IPS-NIHi7 (cell line): ENCODE data around the gene LIME1.
A peak's percentile ranks its signal among the peaks of the same experiment; 100 is the strongest.

Experiments used
- DNase-seq: peaks from one replicate; pipeline ENCODE4 v3.0.0; 2012; ENCODE audit warnings: mixed read lengths; ENCODE audit errors: extremely low spot score

The LIME1 gene

GRCh38 chr20:63737945-63738686 lies 1.7 kb downstream of the LIME1 start:
- peak; percentile 61 for DNase-seq

GRCh38 chr20:63738687-63739129 lies 2.2 kb downstream of the LIME1 start:
- peak; percentile 76 for DNase-seq

- peak; percentile 97 for DNase-seq
Observed at GRCh38 chr20:63739130-63740069, 2.9 kb downstream of the LIME1 start, which contains the start of gene SLC2A4RG. Gene SLC2A4RG, plus strand, starts transcription at chr20:63739776. Its CDS starts 137 bp downstream, at chr20:63739913.

GRCh38 chr20:63740070-63740626 lies 3.7 kb downstream of the LIME1 start:
- peak; percentile 66 for DNase-seq

GRCh38 chr20:63740627-63741353 lies 4.3 kb downstream of the LIME1 start:
- peak; percentile 86 for DNase-seq

GRCh38 chr20:63741354-63741675 lies 4.9 kb downstream of the LIME1 start:
- DNase-seq = no peak

GRCh38 chr20:63741676-63742380 lies 5.4 kb downstream of the LIME1 start:
- no peak for DNase-seq

GRCh38 chr20:63742381-63743024 lies 6.0 kb downstream of the LIME1 start:
- DNase-seq = no peak

- no peak for DNase-seq
Observed at GRCh38 chr20:63743210-63743970, 6.9 kb downstream of the LIME1 start.

GRCh38 chr20:63744158-63744557 lies 7.7 kb downstream of the LIME1 start:
- no peak for DNase-seq

GRCh38 chr20:63744574-63745423 lies 8.3 kb downstream of the LIME1 start:
- DNase-seq = no peak

GRCh38 chr20:63745424-63745805 lies 9.0 kb downstream of the LIME1 start:
- DNase-seq = no peak

- DNase-seq = no peak
Observed at GRCh38 chr20:63745961-63746731, 9.7 kb downstream of the LIME1 start.

- DNase-seq = no peak
Observed at GRCh38 chr20:63746751-63747315, 10.4 kb downstream of the LIME1 start.

GRCh38 chr20:63747622-63748069 lies 11.2 kb downstream of the LIME1 start:
- no peak for DNase-seq

GRCh38 chr20:63748070-63748933 lies 11.8 kb downstream of the LIME1 start:
- no peak for DNase-seq

GRCh38 chr20:63748934-63749270 lies 12.4 kb downstream of the LIME1 start:
- no peak for DNase-seq
